AG09319 (cell line): ENCODE results near the gene INA.
"Not testable (repeated sequence)": the region's sequence is repeated elsewhere in the genome, so short reads cannot be mapped to it uniquely, and the experiment has no call there.

Experiments used
- DNase-seq: peaks from one replicate; pipeline ENCODE4 v3.0.0-alpha.2; 2010; ENCODE audit warnings: low read depth; ENCODE audit errors: extremely low read depth
- TF ChIP-seq, protein P1 (sequence below): IDR thresholded peaks from 2 replicates; pipeline ENCODE4 v1.5.1; 2011; ENCODE audit warnings: low read depth, mild to moderate bottlenecking, inconsistent platforms, low read length, moderate library complexity

INA gene

DNA sequence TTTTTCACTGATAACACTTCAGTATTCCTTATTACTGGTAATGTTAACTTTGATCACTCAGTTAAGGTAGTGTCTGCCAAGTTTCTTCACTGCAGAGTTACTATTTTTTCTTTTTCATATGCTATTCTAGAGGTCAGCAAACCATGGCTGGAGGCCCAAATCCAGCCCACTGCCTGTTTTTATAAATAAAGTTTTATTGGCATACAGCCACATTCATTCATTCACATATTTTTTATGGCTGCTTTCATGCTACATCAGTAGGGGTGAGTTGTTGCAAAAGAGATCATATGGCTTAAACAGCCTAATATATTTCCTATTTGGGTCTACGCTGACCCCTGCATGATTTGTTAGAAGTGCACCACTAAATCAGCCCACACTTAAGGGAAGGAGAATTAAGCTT is 20.3 kb upstream of the INA start:
- TF ChIP-seq, protein P1, sequence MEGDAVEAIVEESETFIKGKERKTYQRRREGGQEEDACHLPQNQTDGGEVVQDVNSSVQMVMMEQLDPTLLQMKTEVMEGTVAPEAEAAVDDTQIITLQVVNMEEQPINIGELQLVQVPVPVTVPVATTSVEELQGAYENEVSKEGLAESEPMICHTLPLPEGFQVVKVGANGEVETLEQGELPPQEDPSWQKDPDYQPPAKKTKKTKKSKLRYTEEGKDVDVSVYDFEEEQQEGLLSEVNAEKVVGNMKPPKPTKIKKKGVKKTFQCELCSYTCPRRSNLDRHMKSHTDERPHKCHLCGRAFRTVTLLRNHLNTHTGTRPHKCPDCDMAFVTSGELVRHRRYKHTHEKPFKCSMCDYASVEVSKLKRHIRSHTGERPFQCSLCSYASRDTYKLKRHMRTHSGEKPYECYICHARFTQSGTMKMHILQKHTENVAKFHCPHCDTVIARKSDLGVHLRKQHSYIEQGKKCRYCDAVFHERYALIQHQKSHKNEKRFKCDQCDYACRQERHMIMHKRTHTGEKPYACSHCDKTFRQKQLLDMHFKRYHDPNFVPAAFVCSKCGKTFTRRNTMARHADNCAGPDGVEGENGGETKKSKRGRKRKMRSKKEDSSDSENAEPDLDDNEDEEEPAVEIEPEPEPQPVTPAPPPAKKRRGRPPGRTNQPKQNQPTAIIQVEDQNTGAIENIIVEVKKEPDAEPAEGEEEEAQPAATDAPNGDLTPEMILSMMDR, result no peak
- DNase-seq, result no peak

DNA sequence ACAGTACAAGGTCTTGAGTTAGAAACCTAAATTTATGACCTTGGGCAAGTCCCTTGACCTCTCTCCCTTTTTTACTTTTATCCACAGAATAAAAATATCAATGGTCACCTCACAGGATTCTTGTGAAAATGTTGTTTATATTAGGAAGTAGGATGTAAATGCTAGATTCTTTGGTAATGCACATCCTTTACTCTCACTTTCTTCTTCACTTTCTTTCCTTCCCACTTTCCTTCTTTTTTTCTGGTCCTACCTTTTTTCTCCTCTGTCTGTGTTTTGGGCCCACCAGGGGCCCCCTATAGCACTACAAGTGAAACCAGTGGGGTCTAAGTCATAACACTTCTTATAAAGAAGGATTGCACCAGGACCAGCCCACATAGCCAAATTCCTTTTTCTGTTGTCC is 19.1 kb upstream of the INA start:
- DNase-seq, result no peak
- TF ChIP-seq, protein P1, result no peak

DNA sequence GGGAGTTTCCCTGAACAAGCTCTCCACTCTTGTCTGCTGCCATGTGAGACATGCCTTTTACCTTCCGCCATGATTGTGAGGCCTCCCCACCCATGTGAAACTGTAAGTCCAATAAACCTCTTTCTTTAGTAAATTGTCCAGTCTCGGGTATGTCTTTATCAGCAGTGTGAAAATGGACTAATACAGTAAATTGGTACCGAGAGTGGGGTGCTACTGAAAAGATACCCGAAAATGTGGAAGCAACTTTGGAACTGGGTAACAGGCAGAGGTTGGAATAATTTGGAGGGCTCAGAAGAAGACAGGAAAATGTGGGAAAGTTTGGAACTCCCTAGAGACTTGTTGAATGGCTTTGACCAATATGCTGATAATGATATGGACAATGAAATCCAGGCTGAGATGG is 18.0 kb upstream of the INA start:
- DNase-seq, result not testable (repeated sequence)

- TF ChIP-seq, protein P1, result no peak
- DNase-seq, result no peak
Observed at GRCh38 chr10:103259989-103260388, 16.9 kb upstream of the INA start.

DNA sequence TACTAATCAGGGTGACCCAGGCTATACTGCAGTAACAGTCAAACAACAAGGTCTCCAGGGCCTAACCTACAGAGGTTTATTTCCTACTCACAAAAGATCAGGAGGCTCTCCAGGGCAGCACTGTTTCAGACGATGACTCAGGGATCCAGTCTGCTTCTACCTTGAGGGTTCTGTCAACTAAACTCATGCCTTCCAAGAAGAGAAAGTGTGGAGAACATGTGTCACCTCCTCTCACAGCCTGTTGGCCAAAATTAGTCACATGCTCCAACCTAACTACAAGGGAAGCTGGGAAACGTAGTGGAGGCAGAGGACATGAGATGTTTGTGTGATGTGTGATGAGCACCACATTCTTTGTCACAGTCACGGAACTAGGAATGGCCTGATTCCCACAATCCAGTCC is 14.7 kb upstream of the INA start:
- TF ChIP-seq, protein P1, result no peak
- no peak for DNase-seq

GRCh38 chr10:103265717-103266329 is 11.1 kb upstream of the INA start:
- TF ChIP-seq, protein P1, result no peak
- no peak for DNase-seq

DNA sequence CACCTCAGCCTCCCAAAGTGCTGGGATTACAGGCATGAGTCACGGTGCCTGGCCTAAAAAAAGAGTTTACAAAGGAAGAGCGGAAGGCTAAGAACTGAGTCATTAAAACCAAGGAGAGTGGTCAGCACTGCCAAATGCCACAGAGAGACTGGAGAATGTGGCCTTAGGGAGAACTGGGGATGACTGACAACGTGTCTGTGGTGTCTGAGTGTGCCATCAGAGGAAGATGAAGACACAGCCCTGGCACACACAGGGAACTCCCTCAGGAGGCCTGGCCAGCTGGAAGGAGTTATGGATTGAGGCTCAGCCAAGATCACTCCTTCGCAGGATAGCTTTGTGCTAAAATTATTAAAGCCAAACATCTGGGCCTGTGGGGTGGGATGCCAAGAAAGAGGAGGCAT is 3.9 kb upstream of the INA start:
- TF ChIP-seq, protein P1, result no peak

GRCh38 chr10:103276251-103276895 is 565 bp upstream of the INA start:
- TF ChIP-seq, protein P1, result no peak
- DNase-seq, result no peak

More for the DNA sequence above, 3.9 kb upstream of the INA start:
- DNase-seq, result peak; percentile 98
